HG03575 (cell line): ENCODE measurements around the gene LCOR.
"Not testable (repeated sequence)": the region's sequence is repeated elsewhere in the genome, so short reads cannot be mapped to it uniquely, and the experiment has no call there.

Experiments used
- ATAC-seq: cut with Tn5 transposase; IDR thresholded peaks from one replicate; pipeline ENCODE4 v1.9.1; 2021; ENCODE audit not compliant: unreplicated experiment, insufficient number of reproducible peaks, low FRiP score; ENCODE audit errors: extremely low read depth

Gene LCOR

DNA sequence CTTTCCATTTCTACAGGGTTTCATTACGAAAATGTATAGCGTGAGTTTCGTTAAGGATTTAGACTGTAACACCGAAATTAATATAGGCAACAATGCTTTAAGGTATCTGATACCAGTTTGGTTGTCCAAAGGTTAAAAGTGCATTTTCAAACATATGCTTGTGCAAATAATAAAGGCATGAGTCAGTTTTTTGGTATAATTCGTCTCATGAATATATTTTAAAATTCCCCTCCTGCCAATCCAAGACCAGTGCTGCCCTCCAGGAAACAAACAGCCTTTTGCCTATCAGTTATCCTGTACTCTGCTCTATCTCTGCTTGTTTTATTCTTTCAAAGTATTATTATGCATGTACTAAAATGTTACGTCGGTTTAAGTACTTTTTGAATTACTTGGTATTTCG is 2.0 kb downstream of the LCOR start:
- ATAC-seq = no peak

DNA sequence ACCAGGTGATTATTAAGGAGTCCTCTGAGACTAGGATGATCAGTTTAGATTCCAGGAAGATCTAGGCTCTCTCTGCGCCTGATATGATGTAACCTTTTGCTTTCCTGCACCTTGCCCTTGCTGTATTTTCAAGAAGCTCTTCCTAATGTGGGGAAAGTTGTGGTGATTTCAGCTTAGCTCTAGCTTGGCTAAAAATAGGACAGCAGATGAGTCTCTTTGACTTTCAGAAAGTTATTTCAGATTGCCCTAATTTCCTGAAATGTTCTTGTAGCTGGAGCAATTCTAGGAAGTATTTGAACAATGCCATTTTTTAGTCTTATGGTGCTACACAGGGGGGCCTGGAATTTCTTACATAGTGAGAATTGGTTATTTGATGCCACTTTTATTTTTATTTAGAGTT is 3.8 kb downstream of the LCOR start:
- no peak for ATAC-seq

DNA sequence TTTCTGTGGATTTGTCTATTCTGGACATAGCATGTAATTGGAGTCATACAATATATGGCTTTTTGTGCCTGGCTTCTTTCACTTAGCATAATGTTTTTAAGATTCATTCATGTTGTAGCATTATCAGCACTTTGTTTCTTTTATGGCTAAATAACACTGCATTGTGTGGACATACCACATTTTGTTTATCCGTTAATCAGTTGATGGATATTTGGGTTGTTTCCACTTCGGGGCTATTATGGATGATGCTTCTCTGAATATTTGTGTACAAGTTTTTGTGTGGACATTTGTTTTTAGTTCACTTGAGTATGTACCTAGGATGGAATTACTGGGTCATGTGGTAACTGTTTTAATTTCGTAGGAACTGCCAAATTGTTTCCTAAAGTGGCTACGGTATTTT is 6.4 kb downstream of the LCOR start:
- ATAC-seq = no peak

DNA sequence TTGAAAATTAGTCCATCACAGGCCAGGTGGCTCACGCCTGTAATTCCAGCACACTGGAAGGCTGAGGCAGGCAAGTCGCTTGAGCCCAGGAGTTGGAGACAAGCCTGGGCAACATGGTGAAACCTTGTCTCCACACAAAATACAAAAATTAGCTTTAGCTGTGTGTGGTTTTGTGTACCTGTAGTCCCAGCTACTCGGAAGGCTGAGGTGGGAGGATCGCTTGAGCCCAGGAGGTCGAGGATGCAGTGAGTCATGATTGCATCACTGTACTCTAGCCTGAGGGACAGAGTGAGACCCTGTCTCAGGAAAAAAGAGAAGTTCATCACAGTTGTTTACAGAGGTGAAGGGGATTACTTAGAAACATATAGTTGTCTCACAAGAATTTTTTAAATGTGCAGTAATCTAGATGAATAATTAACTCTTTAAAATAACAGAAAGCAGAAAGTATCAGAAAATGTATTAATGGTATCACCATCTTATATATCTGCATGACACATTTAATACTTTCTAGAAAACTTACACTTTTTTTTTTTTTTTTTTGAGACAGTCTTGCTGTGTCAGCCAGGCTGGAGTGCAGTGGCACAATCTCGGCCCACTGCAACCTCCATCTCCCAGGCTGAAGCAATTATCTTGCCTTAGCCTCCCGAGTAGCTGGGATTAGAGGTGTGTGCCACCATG is 8.9 kb downstream of the LCOR start:
- ATAC-seq = no peak

DNA sequence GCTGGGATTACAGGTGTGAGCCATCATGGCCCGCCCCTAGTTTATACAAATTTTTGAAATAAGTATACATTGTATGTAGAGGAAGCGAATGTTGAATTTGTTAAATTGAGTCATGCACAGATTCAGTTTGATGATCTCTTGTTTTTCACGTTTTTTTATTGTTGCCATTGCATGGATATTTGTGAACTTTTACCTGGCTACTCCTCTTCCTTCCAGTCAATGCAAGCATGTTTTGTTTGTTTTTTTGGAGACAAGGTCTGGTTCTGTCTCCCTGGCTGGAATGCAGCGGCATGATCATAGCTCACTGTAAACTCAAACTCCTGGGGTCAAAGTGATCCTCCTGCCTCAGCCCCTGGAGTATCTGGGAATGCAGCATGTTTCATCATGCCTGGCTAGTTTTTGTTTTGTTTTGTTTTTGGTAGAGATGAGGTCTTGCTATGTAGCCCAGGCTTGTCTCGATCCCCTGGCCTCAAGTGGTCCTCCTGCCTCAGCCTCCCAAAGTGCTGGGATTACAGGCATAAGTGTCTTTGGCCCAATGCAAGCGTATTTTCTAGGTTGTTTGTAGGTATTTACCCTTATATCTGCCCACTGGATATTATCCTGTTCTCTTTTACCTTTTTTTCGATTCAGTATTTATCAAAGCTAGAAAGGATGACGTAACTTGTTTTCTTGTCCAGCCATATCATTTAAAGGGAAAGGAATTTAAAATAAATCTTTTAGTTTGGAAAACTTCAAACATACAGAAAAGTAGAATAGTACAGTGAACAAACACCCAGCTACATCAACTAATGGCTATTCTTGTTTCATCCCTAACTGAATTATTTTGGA is 11.0 kb downstream of the LCOR start:
- no peak for ATAC-seq

DNA sequence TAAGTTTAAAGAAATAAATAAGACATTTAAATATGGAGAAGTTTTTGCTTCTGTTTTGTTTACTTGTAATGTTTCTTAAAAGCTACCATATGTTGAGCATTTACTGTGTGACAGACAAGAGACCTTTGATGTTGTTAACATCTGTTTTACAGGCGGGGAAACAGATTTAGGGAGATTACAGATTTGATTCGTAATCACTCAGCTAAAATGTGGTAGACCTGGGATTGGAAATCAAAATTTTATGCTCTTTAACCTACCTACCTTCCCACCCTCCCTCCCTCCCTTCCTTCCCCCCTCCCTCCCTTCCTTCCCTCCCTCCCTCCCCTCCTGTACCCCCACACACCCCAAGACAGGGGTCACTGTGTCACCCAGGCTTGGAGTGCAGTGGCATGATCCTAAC is 11.7 kb downstream of the LCOR start:
- ATAC-seq = no peak

DNA sequence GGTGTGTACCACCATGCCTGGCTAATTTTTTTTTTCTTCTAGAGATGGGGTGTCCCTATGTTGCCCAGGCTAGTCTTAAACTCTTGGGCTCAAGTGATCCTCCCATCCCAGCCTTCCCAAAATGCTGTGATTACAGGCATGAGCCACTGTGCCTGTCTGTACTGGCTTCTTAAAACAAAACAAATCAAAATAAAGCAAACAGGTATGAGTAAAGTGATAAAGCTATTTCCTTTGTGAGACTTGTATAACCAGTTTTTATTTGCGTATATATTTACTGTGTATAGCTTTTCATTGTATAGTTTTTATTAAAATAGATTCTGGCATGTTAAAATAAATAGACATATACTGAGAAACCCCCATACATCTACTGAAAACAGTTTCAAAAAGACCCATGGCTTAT is 14.3 kb downstream of the LCOR start:
- ATAC-seq = no peak

DNA sequence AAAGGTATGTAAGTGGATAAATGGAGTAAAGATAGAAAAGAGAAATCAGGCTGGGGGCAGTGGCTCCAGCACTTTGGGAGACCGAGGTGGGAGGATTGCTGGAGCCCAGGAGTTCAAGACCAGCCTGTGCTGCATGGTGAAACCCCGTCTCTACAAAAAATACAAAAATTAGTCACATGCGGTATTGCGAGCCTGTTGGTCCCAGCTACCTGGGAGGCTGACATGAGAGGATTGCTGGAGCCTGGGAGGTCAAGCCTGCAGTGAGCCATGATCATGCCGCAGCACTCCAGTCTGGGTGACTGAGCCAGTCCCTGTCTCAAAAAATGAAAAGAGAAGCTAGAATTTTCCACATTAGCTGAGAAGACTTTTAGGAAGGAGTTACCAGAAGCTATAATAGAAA is 14.8 kb downstream of the LCOR start:
- no peak for ATAC-seq

DNA sequence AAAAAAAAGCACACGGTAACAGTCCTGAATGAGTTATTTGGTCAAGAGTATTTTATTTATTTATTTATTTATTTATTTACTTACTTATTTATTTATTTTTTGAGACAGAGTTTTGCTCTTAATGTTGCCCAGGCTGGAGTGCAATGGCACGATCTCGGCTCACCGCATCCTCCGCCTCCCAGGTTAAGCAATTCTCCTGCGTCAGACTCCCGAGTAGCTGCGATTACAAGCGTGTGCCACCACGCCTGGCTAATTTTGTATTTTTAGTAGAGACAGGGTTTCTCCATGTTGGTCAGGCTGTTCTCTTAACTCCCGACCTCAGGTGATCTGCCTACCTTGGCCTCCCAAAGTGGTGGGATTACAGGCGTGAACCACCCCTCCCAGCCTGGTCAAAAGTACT is 15.3 kb downstream of the LCOR start:
- not testable (repeated sequence) for ATAC-seq

DNA sequence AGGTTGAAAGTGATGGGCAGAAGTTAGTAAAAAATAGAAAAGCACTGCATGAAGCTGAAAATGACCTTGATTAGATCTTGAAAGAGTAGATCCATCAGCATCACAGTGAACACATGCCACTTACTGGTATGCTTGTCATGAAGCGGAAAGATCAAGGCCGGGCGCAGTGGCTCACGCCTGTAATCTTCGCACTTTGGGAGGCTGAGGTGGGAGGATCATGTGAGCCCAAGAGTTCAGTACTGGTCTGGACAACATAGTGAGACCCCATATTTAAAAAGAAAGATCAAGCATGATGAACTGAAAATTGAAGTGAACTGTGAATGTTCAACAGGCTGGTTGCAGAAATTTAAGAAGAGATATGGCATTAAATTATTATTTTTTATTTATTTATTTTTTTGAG is 18.0 kb downstream of the LCOR start:
- ATAC-seq = no peak

DNA sequence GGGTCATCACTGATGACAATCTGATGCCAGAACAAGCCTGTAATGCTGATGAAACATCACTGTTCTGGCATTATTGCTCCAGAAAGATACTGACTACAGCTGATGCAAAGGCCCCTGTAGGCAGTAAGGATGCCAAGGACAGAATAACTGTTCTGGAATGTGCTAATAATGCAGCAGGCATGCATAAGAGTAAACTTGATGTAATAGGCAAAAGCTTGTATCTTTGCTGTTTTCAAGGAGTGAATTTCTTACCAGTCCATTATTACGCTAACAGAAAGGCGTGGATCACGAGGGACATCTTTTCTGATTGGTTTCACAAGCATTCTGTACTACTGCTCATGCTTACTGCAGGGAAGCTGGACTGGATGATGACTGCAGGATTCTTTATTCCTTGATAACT is 18.7 kb downstream of the LCOR start:
- ATAC-seq = no peak

DNA sequence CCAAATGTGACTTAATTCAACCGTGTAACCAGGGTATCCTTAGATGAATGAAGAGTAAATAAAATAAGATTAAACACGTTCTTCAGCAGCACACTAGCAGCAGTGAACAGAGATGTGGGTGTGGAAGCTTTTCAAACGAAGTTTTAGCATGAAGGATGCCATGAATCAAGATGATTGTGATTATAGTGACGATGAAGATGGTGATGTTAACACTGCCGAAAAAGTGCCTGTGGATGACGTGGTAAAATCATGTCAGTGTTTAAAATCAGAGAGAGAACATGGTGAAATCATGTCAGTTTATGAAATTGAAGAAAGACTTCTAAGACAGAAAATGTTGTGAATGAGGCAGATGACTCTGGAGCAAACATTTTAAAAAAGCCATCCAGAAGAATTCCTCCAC is 19.2 kb downstream of the LCOR start:
- no peak for ATAC-seq

DNA sequence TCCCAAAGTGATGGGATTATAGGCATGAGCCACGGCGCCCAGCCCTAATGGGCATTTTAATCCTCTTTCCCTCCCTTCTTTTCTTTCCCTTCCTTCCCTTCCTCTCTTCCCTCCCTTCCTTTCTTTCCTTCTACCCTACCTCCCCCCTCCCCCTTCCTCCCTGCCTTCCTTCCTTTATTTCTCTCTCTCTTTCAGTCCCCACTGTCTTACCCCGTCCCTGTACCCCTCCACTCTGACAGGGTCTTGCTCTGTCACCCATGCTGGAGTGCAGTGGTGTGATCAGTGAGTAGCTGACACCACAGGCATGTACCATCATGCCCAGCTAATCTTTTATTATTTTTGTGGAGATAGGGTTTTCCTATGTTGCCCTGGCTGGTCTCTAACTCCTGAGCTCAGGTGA is 24.2 kb downstream of the LCOR start:
- ATAC-seq = no peak

DNA sequence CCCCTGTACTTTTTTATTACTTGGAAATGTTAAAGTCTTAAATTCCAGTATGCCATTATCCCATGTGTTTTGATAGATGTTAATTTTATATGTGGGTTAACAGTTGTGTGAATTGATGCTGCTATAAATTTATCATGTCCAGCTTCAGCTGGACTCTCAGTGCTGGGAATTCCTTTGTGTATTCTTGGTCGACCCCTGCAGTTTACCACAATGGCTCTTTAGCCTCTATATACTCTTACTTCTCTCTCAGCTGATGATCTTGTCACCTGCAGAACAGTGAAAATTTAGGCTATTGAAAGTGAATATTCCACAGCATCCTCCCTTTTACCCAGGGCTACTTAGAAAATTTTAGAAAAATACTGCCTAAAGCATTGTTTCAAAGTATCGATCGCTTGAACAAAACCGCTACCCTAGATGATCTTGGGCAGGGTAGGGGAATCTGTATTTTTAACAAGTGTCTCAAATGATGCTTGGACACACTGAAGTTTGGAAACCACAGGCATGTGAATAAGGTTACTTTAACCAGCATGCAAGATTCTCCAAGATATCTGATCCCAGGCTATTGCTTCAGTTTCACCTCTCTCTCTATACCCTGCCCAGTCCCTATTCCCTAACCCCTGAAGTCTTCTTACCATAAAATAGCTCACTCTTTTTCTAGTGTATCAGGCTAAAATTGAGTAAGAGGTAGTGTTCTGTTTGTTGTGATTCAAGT is 25.4 kb downstream of the LCOR start:
- no peak for ATAC-seq

DNA sequence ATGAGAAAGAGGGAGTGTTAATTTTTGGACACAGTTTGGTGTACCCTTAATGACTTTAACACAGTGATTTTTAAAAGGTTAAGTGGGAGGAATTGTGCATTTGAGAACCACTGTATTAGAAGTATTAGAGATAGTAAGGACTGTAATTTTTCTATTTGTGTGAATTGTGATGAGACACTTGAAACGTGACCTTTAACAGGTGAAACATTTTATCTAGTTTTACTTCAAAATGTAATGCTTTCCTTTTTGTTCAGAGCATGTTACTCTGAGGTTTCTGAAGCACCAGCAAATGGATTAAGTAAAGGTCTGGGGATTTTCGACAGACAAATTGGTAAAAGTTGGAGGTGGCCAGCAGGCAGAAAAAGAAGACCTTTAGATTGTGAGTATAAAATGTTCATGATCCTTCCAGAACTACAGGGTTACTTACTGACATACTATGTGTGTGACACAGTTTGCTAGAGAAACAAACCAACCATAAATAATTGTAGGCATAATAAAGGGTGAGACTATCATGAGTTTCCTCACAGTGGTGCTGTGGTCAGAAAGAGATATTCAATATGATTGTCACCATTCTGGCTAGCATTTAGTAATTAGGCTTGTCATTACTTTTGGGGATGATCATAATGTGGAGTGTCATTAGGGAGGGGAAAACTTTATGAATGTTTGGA is 26.1 kb downstream of the LCOR start:
- ATAC-seq = no peak

DNA sequence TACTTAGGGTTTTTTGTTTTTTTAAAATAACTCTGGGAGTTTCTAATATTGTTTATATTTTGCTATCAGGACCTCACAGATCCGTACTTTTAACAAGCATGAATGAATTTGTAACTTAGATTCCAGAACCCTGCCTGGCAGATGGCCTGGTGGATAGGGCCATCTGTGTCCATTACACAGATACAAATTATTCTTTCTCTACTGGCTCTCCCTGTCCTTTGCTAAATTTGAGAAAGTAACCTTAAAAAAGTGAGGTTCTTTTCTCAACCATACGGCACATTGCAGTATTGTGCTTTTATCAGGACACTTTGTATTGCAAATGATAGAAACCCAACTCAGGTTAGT is 26.6 kb downstream of the LCOR start:
- no peak for ATAC-seq

DNA sequence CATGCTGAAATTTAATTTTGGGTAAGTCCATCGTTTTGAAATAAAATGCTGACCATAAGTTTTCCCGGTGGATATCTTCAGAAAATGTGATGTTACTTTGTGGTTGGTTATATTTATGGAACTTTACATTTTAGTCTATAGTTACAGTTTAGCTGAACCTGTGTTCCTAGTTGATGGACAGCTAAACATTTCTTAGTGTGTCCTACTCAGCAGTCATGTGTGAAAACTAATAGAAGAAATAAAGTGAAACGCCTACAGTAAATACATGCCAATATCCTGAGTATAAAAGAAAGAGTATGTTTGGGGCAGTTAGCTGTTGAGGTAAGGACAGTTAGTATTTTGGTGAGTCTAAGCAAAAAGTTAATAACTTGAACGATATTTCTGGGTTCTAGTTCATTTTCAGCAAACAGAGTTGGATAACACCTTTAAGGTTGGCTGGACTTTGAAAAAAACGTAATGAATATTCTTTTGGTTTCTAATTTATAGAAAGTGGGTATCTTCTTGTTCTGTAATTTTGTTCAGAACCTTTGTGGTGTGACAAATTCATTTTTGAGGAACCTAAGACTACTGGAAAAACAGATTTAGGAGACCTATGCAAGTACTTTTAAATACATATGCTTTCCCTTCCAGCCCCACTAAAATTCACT is 28.7 kb downstream of the LCOR start:
- no peak for ATAC-seq

DNA sequence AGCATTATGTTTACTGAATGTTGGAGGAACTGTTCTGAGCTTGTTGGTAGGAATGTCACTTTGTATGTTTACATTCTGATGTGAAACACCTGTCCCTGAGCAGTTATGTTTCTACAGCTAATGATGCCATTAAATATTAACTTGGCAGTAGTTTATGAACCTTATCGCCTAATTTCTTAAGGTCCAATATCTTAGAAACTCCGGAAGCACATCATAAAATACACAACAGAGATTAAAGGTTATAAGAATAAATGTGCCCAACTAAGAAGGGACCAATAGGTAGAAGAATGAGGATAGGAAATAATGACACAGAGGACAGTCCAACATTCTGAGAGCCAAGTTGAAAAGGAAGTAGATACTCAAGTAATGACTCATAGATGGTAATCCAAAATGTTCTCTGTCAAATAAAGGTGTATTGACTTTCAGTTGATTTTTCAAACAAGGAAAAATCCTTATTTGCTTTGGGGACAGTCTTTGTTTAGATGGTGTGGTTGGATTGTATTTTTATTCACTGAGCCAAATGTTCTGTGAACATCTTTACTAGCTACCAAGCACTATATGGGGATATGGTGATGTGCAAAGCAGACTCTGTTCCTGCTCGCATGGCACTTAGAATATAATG is 31.9 kb downstream of the LCOR start:
- no peak for ATAC-seq

DNA sequence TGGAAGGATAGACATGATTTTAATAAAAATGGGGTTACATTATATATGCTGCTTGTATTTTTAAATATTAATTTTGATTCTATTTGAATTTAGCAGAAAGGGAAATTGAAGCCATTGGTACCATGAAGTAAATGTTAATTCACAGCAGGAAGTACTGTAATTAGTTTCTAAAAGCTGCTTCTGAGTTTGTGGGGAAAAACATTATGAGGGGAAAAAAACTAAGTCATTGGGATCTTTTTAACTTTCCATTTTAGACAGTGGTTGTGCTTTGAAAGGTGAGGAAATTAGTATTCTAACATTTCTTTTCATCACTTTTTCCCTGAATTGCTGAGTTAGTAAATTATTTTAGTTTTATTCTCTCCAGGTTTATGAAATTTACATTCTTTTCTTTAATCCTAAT is 41.0 kb downstream of the LCOR start:
- ATAC-seq = no peak
